NT2/D1 (cell line): ENCODE measurements around the gene RNF126.

Experiments used
- SUZ12 ChIP-seq: IDR thresholded peaks from 2 replicates; pipeline ENCODE4 v1.6.1; 2011; ENCODE audit not compliant: insufficient read length, insufficient read depth; ENCODE audit errors: extremely low read depth
- YY1 ChIP-seq: IDR thresholded peaks from 2 replicates; pipeline ENCODE4 v1.6.1; 2011; ENCODE audit not compliant: insufficient read length, insufficient read depth
- ZNF274 ChIP-seq: IDR thresholded peaks from 2 replicates; pipeline ENCODE4 v1.6.1; 2011; ENCODE audit warnings: mild to moderate bottlenecking, low read depth, low read length

DNA sequence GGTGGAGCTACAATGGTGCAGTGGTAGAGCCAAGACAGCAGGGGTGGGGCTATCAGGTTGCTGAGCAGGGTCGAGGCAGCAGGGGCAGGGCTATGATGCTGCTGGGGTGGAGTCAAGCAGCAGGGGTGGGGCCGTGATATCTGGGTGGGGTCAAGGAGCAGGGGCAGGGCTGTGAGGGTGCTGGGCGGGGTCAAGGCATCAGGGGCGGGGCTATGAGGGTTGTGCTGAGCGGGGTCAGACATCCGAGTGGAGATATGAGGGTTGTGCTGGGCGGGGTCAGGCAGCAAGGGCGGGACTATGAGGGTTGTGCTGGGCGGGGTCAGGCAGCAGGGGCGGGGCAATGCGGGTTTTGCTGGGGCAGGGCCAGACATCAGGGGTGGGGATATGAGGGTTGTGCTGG lies 58.7 kb downstream of the RNF126 start:
- TF ChIP-seq YY1, result no peak
- TF ChIP-seq ZNF274, result no peak
- TF ChIP-seq SUZ12, result no peak
